IMR-90 (cell line): ENCODE measurements around the gene NKAPL. TPM values are rescaled to one million over a fixed set of nuclear protein-coding genes. Genes with fewer than 3 reads are reported as not detected.

Experiments used
- ATAC-seq: fragments of 200-7000 bp; cut with Tn5 transposase; 2 replicates; pipeline ENCODE4 v1.9.1; 2020; ENCODE audit warnings: low read depth, mild to moderate bottlenecking, moderate library complexity
- BruUV-seq: library from RNA; stranded (reverse); fragments of 400-500 nt; replicated peaks from 2 replicates; lab custom pipeline; 2021; lab: Mats Ljungman, UMichigan
- CTCF ChIA-PET: fragments of 300-600 bp; formaldehyde crosslinking; extraction: SDS; loops from one replicate; lab custom pipeline; 2021; ENCODE audit warnings: antibody characterized with exemption; lab: Yijun Ruan, JAX
- POLR2A ChIA-PET: fragments of 300-600 bp; sonication (Branson Sonifier 250); formaldehyde crosslinking; loops from one replicate; lab custom pipeline; 2022; ENCODE audit warnings: antibody characterized with exemption; ENCODE audit not compliant: unreplicated experiment; lab: Charles Lee
- DNase-seq: peaks from one replicate; pipeline ENCODE4 v3.0.0; 2013
- H2AFZ ChIP-seq: replicated peaks from 2 replicates; pipeline ENCODE3; 2013; ENCODE audit warnings: low read length, mild to moderate bottlenecking; ENCODE audit not compliant: poor library complexity
- H2AK5ac ChIP-seq: 2 replicates; pipeline ENCODE4 v1.6.1; 2013; ENCODE audit warnings: low read depth, low read length, inconsistent platforms
- H2AK9ac ChIP-seq: replicated peaks from 2 replicates; pipeline ENCODE3; 2013; ENCODE audit warnings: mild to moderate bottlenecking, low read depth, low read length, moderate library complexity; ENCODE audit not compliant: poor library complexity
- H2BK120ac ChIP-seq: 2 replicates; pipeline ENCODE4 v1.6.1; 2013; ENCODE audit warnings: low read depth, low read length, inconsistent platforms
- H2BK15ac ChIP-seq: 3 replicates; pipeline ENCODE4 v1.6.1; 2013; ENCODE audit warnings: low read depth, low read length, inconsistent platforms
- H2BK20ac ChIP-seq: 2 replicates; pipeline ENCODE4 v1.6.1; 2013; ENCODE audit warnings: low read depth, mild to moderate bottlenecking, inconsistent platforms, low read length, moderate library complexity
- H2BK5ac ChIP-seq: 2 replicates; pipeline ENCODE4 v1.6.1; 2013; ENCODE audit warnings: mild to moderate bottlenecking, low read depth, low read length, inconsistent platforms; ENCODE audit not compliant: poor library complexity, severe bottlenecking
- H3K14ac ChIP-seq: replicated peaks from 2 replicates; pipeline ENCODE4 v1.6.1; 2013; ENCODE audit warnings: low read depth, low read length, inconsistent platforms
- H3K18ac ChIP-seq: 2 replicates; pipeline ENCODE4 v1.6.1; 2013; ENCODE audit warnings: low read depth, low read length, control low read depth
- H3K23ac ChIP-seq: 2 replicates; pipeline ENCODE4 v1.6.1; 2013; ENCODE audit warnings: low read depth, low read length, inconsistent platforms
- H3K27ac ChIP-seq: 2 replicates; pipeline ENCODE4 v1.5.1; 2013; ENCODE audit warnings: mild to moderate bottlenecking, control low read depth, low read length; ENCODE audit not compliant: insufficient read depth
- H3K27me3 ChIP-seq: 2 replicates; pipeline ENCODE4 v1.6.1; 2013; ENCODE audit warnings: low read length; ENCODE audit not compliant: control insufficient read depth, insufficient read depth
- H3K36me3 ChIP-seq: 2 replicates; pipeline ENCODE4 v1.6.1; 2013; ENCODE audit warnings: low read length, mixed read lengths; ENCODE audit not compliant: control insufficient read depth, insufficient read depth
- H3K4ac ChIP-seq: 2 replicates; pipeline ENCODE4 v1.6.1; 2013; ENCODE audit warnings: low read depth, low read length, inconsistent platforms
- H3K4me1 ChIP-seq: 2 replicates; pipeline ENCODE4 v1.6.1; 2013; ENCODE audit warnings: low read length, mixed read lengths; ENCODE audit not compliant: control insufficient read depth, insufficient read depth
- H3K4me2 ChIP-seq: 2 replicates; pipeline ENCODE4 v1.6.1; 2013; ENCODE audit warnings: low read depth, mild to moderate bottlenecking, control low read depth, low read length, moderate library complexity
- H3K4me3 ChIP-seq: 2 replicates; pipeline ENCODE4 v1.5.1; 2013; ENCODE audit warnings: low read depth, mild to moderate bottlenecking, control low read depth, low read length, moderate library complexity; ENCODE audit not compliant: insufficient read depth
- H3K56ac ChIP-seq: 2 replicates; pipeline ENCODE4 v1.6.1; 2013; ENCODE audit warnings: low read length, inconsistent platforms; ENCODE audit not compliant: insufficient read depth; ENCODE audit errors: extremely low read depth
- H3K79me1 ChIP-seq, 2 experiments: 2 replicates each; pipeline ENCODE4 v1.6.1; 2013; ENCODE audit warnings: low read length in 2 of 2, inconsistent platforms in 1 of 2, low read depth in 1 of 2
- H3K9ac ChIP-seq: 2 replicates; pipeline ENCODE4 v1.6.1; 2013; ENCODE audit warnings: low read depth, low read length, control low read depth
- H3K9me1 ChIP-seq: 2 replicates; pipeline ENCODE4 v1.6.1; 2013; ENCODE audit warnings: low read length, inconsistent platforms; ENCODE audit not compliant: insufficient read depth
- H3K9me3 ChIP-seq: 2 replicates; pipeline ENCODE4 v1.6.1; 2013; ENCODE audit warnings: low read length; ENCODE audit not compliant: control insufficient read depth, insufficient read depth
- H4K20me1 ChIP-seq: 2 replicates; pipeline ENCODE4 v1.6.1; 2013; ENCODE audit warnings: low read length, inconsistent platforms; ENCODE audit not compliant: insufficient read depth
- H4K5ac ChIP-seq: 2 replicates; pipeline ENCODE4 v1.6.1; 2013; ENCODE audit warnings: mild to moderate bottlenecking, low read depth, low read length, control low read depth
- H4K8ac ChIP-seq, 2 experiments: 2 replicates each; pipeline ENCODE4 v1.6.1; 2013; ENCODE audit warnings: low read depth in 2 of 2, low read length in 2 of 2, control low read depth in 1 of 2, inconsistent platforms in 1 of 2
- H4K91ac ChIP-seq: 2 replicates; pipeline ENCODE4 v1.6.1; 2013; ENCODE audit warnings: low read depth, low read length, inconsistent platforms; ENCODE audit not compliant: insufficient read depth
- CEBPB ChIP-seq: IDR thresholded peaks from 2 replicates; pipeline ENCODE4 v1.6.1; 2012; ENCODE audit warnings: low read depth, low read length, improper control_type of control experiment
- FOS ChIP-seq: fragments of 150-350 bp; IDR thresholded peaks from 2 replicates; pipeline ENCODE4 v1.6.1; 2016; ENCODE audit warnings: low read depth, low read length
- MAFK ChIP-seq: IDR thresholded peaks from 2 replicates; pipeline ENCODE4 v1.6.1; 2012; ENCODE audit warnings: low read depth, low read length, improper control_type of control experiment
- WGBS, 2 experiments: methylation state at CpG; one replicate each; pipeline versions ENCODE4 v1.1.5 to v1.1.7; 2013; ENCODE audit warnings: missing lambda C conversion rate in 2 of 2; ENCODE audit not compliant: insufficient read length in 1 of 2; ENCODE audit errors: extremely low coverage in 2 of 2; 5-methylcytosine and 5-hydroxymethylcytosine counted together
- dilution Hi-C: fragments of 300-500 bp; cut with HindIII; formaldehyde crosslinking; loops from one replicate; pipeline ENCODE4 v1.14.3; 2018; ENCODE audit warnings: low sequenced_read_pairs; ENCODE audit not compliant: unreplicated experiment
- in situ Hi-C: fragments of 300-500 bp; cut with MboI; formaldehyde crosslinking; loops from 3 replicates; pipeline ENCODE4 v1.14.3; 2019; ENCODE audit warnings: low sequenced_read_pairs, inconsistent platforms, mixed read lengths
- intact Hi-C: fragments of 100-400 bp; cut with micrococcal nuclease; formaldehyde crosslinking; loops from 2 replicates; pipeline ENCODE4 v1.10.0; 2022
- polyA plus RNA-seq, 3 experiments: library from polyadenylated mRNA; depleted of rRNA; stranded (reverse); fragments of >200 nt; gene quantifications; 2 replicates each; pipeline ENCODE4 v1.2.3, GENCODE V29; 2012; ENCODE audit warnings: low replicate concordance in 1 of 3
- total RNA-seq: library from RNA; depleted of rRNA; stranded (reverse); fragments of >200 nt; gene quantifications from 2 replicates; pipeline ENCODE4 v1.2.3, GENCODE V29; 2012

Gene NKAPL
- total and polyA plus RNA-seq, 2 of the 4 experiments (the other 2 are of a cell fraction) = 0.51 to 0.54 TPM

DNA sequence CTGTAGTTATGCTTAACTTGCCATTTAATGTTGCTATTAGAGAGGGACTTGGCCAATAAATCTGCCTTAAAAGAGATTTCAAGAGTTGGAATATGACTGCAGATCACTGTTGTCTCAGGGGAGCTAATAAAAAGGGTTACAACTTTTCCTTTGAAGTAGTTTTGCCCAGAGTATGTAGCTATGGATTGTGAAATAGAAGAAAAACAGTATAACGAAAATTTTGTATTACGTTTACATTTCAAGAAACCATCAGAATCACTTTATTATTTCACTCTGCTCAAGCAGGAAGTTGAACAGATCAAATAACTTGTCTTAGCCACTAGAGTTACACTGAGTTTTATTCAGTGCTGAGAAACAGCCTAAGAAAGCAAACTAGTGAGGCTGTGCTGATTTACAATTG lies 4.8 kb downstream of the NKAPL start:
- Histone ChIP-seq H3K4me3 (no peak overlapping the region), H3K4me2 (peak overlapping the region; percentile 53; the same call in 1 of the 2 replicates), H3K36me3 (no peaks in the 10 kb centered on the region), H2BK20ac (no peak overlapping the region), H2AK9ac (no peak overlapping the region), H2BK120ac (no peak overlapping the region), H2AK5ac (no peak overlapping the region), H4K91ac (no peak overlapping the region), H3K56ac (no peak overlapping the region), H3K27me3 (no peaks in the 10 kb centered on the region; the same call in 1 of the 2 replicates), H4K20me1 (no peaks in the 10 kb centered on the region), H2BK5ac (no peak overlapping the region), H2BK15ac (no peak overlapping the region), H3K23ac (no peak overlapping the region), H3K4ac (no peak overlapping the region), H3K14ac (no peak overlapping the region), H3K4me1 (0 out of 2 replicates have a peak, but pooled peaks cover 2% of the 10 kb centered on the region), H4K8ac (peak overlapping the region in 1 of 2 experiments; percentile 25; a peak in 1 of 4 replicates), H3K27ac (no peak overlapping the region), H3K9me1 (no peaks in the 10 kb centered on the region; the same call in 1 of the 2 replicates), H3K79me1 (peaks cover 0 to 19% of the 10 kb centered on the region in 2 experiments; a peak in 1 of 4 replicates), H4K5ac (no peak overlapping the region; the same call in 1 of the 2 replicates), H3K9me3 (peaks cover 7% of the 10 kb centered on the region), H3K9ac (no peak overlapping the region), H3K18ac (no peak overlapping the region), H2AFZ (no peak overlapping the region)
- in situ Hi-C loops = no loop called here
- TF ChIP-seq CEBPB (peak; percentile 49), FOS (no peak), MAFK (no peak)
- BruUV-seq = no TSS peak
- CTCF ChIA-PET = no interaction called here
- DNase-seq (peak; percentile 30), ATAC-seq (no peak)
- WGBS, 2 experiments = no CpG with 5 or more reads among the region's 2 CpGs
- POLR2A ChIA-PET = no interaction called here
- dilution Hi-C loops = no loop called here
- intact Hi-C loops = no loop called here
